Natural killer cell (primary cell): Measurements from ENCODE around the gene CCDC200. TPM values are rescaled to one million over a fixed set of nuclear protein-coding genes. Genes with fewer than 3 reads are reported as not detected.

ENCODE experiments used
- ATAC-seq, 3 donors: fragments of 150-1000 bp in 2 of 3; fragments of 200-7000 bp in 1 of 3; cut with Tn5 transposase; 1 replicate in 1 of 3; 2 replicates in 2 of 3; pipeline ENCODE4 v1.10.0; 2021; ENCODE audit warnings: mild to moderate bottlenecking in 2 of 3, moderate library complexity in 2 of 3
- DNase-seq, 2 donors: peaks; one replicate each; pipeline versions ENCODE4 v3.0.0 to v3.0.0-alpha.2; 2013 to 2021; ENCODE audit warnings: mixed read lengths in 1 of 2
- H3K27ac ChIP-seq: one replicate; pipeline ENCODE4 v1.5.1; 2013; ENCODE audit warnings: mild to moderate bottlenecking, low read length
- H3K27me3 ChIP-seq: one replicate; pipeline ENCODE4 v1.6.1; 2013; ENCODE audit warnings: low read length; ENCODE audit not compliant: control insufficient read depth, insufficient read depth
- H3K36me3 ChIP-seq: one replicate; pipeline ENCODE4 v1.6.1; 2013; ENCODE audit warnings: low read length; ENCODE audit not compliant: control insufficient read depth, insufficient read depth
- H3K4me1 ChIP-seq: one replicate; pipeline ENCODE4 v1.6.1; 2013; ENCODE audit warnings: low read length; ENCODE audit not compliant: control insufficient read depth, insufficient read depth
- H3K4me3 ChIP-seq: one replicate; pipeline ENCODE4 v1.5.1; 2013; ENCODE audit warnings: low read length
- H3K9me3 ChIP-seq: one replicate; pipeline ENCODE4 v1.6.1; 2013; ENCODE audit warnings: low read length; ENCODE audit not compliant: control insufficient read depth, insufficient read depth
- H3K27ac Mint-ChIP-seq, 2 donors: one replicate each; pipeline ENCODE4 v1.8.0; 2022; ENCODE audit warnings: mild to moderate bottlenecking in 2 of 2, mixed read lengths in 2 of 2, moderate library complexity in 1 of 2
- H3K27me3 Mint-ChIP-seq, 2 donors: one replicate each; pipeline ENCODE4 v1.8.0; 2022; ENCODE audit warnings: low read depth in 2 of 2, mixed read lengths in 2 of 2
- H3K36me3 Mint-ChIP-seq: one replicate; pipeline ENCODE4 v1.8.0; 2022; ENCODE audit warnings: mixed read lengths
- H3K4me1 Mint-ChIP-seq, 2 donors: one replicate each; pipeline ENCODE4 v1.8.0; 2022; ENCODE audit warnings: mixed read lengths in 2 of 2
- H3K4me3 Mint-ChIP-seq: one replicate; pipeline ENCODE4 v1.8.0; 2022; ENCODE audit warnings: mild to moderate bottlenecking, moderate library complexity, mixed read lengths
- H3K9me3 Mint-ChIP-seq, 2 donors: one replicate each; pipeline ENCODE4 v1.8.0; 2022; ENCODE audit warnings: mixed read lengths in 2 of 2
- WGBS: methylation state at CpG from one replicate; pipeline ENCODE4 v1.1.7; 2013; ENCODE audit warnings: missing lambda C conversion rate; ENCODE audit not compliant: insufficient coverage; 5-methylcytosine and 5-hydroxymethylcytosine counted together
- intact Hi-C: fragments of 100-400 bp; cut with micrococcal nuclease; formaldehyde crosslinking; loops from one replicate; pipeline ENCODE4 v1.14.2; 2022
- total RNA-seq, 4 donors: library from RNA; stranded (reverse); fragments of 120-200 nt in 1 of 4; gene quantifications; one replicate each; pipeline versions ENCODE4 v1.2.3 to v1.2.4, GENCODE V29; 2013 to 2022
- TF ChIP-seq, protein P1 (sequence below): fragments of 200-600 bp; IDR thresholded peaks from one replicate; pipeline ENCODE4 v1.8.0; 2022; ENCODE audit warnings: antibody characterized with exemption

Gene CCDC200
- total RNA-seq, 3 donors from 2014 or later (not counting 1 experiment from before 2014, with no cell fraction given) = 0.64 to 1.5 TPM; not detected in 1

DNA sequence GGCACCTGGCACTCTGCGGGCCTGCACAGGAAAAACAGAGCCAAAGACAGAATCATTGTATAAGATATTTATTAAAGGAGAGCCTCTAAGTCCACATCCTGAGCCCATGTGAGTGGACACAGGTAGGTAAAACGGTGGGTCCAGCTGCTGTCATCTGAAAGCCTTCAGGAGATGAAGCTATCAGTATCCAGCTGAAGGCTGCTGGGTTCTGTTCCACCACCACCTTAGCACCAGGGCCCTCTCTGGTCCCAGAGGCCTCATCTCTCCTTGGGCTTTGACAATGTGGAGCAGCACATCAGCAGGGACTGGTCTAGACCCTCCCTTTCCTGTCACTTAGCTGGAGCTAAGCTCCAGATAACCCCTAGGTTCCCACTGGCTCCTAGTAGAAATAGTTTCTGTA is 9.4 kb downstream of the CCDC200 start:
- H3K9me3 Mint-ChIP-seq = no peaks in the 10 kb centered on the region
- Histone ChIP-seq H3K36me3 (peaks cover 26% of the 10 kb centered on the region), H3K9me3 (no peaks in the 10 kb centered on the region), H3K4me1 (peaks cover under 1% of the 10 kb centered on the region), H3K27me3 (no peaks in the 10 kb centered on the region), H3K27ac (no peak overlapping the region), H3K4me3 (no peak overlapping the region)
- no peaks in the 10 kb centered on the region for H3K36me3 Mint-ChIP-seq
- H3K27ac Mint-ChIP-seq = peak overlapping the region in 1 of 2 donors; percentile 61
- H3K4me1 Mint-ChIP-seq = peaks cover under 1 to 21% of the 10 kb centered on the region in 2 donors
- TF ChIP-seq, protein P1, sequence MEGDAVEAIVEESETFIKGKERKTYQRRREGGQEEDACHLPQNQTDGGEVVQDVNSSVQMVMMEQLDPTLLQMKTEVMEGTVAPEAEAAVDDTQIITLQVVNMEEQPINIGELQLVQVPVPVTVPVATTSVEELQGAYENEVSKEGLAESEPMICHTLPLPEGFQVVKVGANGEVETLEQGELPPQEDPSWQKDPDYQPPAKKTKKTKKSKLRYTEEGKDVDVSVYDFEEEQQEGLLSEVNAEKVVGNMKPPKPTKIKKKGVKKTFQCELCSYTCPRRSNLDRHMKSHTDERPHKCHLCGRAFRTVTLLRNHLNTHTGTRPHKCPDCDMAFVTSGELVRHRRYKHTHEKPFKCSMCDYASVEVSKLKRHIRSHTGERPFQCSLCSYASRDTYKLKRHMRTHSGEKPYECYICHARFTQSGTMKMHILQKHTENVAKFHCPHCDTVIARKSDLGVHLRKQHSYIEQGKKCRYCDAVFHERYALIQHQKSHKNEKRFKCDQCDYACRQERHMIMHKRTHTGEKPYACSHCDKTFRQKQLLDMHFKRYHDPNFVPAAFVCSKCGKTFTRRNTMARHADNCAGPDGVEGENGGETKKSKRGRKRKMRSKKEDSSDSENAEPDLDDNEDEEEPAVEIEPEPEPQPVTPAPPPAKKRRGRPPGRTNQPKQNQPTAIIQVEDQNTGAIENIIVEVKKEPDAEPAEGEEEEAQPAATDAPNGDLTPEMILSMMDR = no peak
- H3K4me3 Mint-ChIP-seq = no peak overlapping the region
- intact Hi-C loops = no loop called here
- no peak for DNase-seq
- H3K27me3 Mint-ChIP-seq = no peaks in the 10 kb centered on the region
- ATAC-seq = no peak
- 98% methylated on average over 2 of the region's 2 CpGs for whole genome bisulfite sequencing

DNA sequence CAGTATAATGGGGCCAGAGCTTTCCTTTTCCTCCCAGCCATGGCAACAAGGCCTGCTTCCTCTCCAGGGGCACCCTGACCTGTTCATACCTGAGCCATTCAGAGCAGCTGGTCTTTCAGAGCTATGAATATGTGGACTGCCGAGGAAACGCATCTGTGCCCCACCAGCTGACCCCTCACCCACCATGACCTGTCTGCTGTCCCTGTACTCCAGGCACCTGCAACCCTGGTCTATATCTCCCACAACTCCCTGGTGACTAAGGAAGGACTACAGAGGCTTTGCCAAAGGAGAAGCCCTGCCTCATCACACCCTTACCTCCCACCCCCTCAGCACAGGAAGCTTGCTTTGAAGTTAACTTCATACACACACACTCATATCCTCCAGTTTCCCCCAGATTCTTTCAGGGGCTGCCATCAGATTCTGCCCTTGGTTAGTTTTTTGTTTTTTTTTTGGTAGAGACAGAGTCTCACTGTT is 10.8 kb downstream of the CCDC200 start:
- DNase-seq (no peak), ATAC-seq (no peak)
- no peaks in the 10 kb centered on the region for H3K9me3 ChIP-seq
- H3K36me3 ChIP-seq = peaks cover 29% of the 10 kb centered on the region
- Mint-ChIP-seq H3K4me1 (peaks cover 3 to 28% of the 10 kb centered on the region in 2 donors), H3K27ac (peak overlapping the region in 1 of 2 donors; percentile 36), H3K9me3 (no peaks in the 10 kb centered on the region), H3K36me3 (no peaks in the 10 kb centered on the region), H3K4me3 (no peak overlapping the region), H3K27me3 (no peaks in the 10 kb centered on the region)
- intact Hi-C loops = no loop called here
- TF ChIP-seq, protein P1 = no peak
- no peaks in the 10 kb centered on the region for H3K27me3 ChIP-seq
- 100% methylated on average over 2 of the region's 2 CpGs for WGBS
- peaks cover 11% of the 10 kb centered on the region for H3K4me1 ChIP-seq
- no peak overlapping the region for H3K27ac ChIP-seq
- H3K4me3 ChIP-seq = no peak overlapping the region

DNA sequence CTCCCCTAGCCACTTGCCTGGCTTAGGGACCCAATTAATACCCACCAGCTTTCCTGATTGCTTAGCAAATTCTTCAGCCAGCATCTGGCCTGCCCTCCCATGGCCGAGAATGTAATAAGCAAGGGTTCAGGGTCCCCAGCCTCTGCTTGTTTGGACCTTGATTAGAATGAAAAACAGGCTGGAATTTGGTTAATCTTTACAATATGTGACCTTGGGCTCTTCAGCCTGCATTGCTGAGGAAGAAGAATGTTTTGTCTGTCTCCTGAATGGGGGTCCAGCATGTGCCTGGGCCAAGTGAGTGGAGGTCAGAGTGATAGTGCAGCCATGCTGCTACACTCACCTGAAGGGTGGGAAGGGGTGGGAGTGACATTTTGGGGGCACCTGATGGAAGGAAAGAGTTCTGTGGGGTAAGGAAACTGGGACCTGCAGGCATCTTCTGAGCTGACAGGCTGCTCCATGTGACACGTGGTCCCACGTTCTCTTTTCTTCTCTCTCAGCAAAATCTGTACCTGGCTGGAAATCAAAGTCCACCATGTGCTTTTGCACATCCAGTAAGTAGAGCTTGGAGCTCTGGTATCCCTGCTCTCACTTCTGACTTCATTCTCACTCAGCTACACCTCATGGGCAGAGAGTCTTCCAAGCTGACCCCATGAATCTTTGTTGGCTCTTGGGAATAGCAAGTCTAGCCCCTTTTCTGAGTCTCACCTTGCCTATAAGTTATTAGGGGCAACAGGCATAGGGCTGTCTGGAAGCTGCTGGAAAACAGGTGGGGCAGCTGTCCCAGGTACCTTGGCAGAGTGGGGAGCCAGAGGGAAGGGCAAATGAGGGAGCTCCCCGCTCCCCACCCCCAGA is 11.4 kb downstream of the CCDC200 start:
- WGBS = 97% methylated on average over 4 of the region's 4 CpGs
- no peak for DNase-seq

More for the DNA sequence above, 11.4 kb downstream of the CCDC200 start:
- intact Hi-C loops = no loop called here
- Histone ChIP-seq H3K4me3 (no peak overlapping the region), H3K36me3 (peaks cover 29% of the 10 kb centered on the region), H3K4me1 (peaks cover 18% of the 10 kb centered on the region), H3K27me3 (no peaks in the 10 kb centered on the region), H3K9me3 (no peaks in the 10 kb centered on the region), H3K27ac (no peak overlapping the region)
- no peaks in the 10 kb centered on the region for H3K36me3 Mint-ChIP-seq
- H3K4me3 Mint-ChIP-seq = no peak overlapping the region
- peaks cover 10 to 35% of the 10 kb centered on the region in 2 donors for H3K4me1 Mint-ChIP-seq
- H3K27ac Mint-ChIP-seq = no peak overlapping the region
- H3K9me3 Mint-ChIP-seq = no peaks in the 10 kb centered on the region
- TF ChIP-seq, protein P1 = no peak
- ATAC-seq = no peak
- H3K27me3 Mint-ChIP-seq = no peaks in the 10 kb centered on the region
